CD4-positive, alpha-beta memory T cell (primary cell): ENCODE results near the gene PHYKPL. TPM values are rescaled to one million over a fixed set of nuclear protein-coding genes. Genes with fewer than 3 reads are reported as not detected.
A peak's percentile ranks its signal among the peaks of the same experiment; 100 is the strongest.

Source experiments
- CTCF ChIA-PET: fragments of 350-600 bp; sonication (Branson Sonifier 250); formaldehyde crosslinking; loops from one replicate; lab custom pipeline; 2021; ENCODE audit warnings: inconsistent platforms; ENCODE audit not compliant: partially characterized antibody; lab: Charles Lee
- POLR2A ChIA-PET: fragments of 350-600 bp; sonication (Branson Sonifier 250); formaldehyde crosslinking; loops from one replicate; lab custom pipeline; 2021; ENCODE audit not compliant: partially characterized antibody; lab: Charles Lee
- DNase-seq, 5 donors: peaks; one replicate each; pipeline versions ENCODE4 v3.0.0 to v3.0.0-alpha.2; 2020 to 2022; ENCODE audit warnings: mixed read lengths in 1 of 5
- H3K27ac ChIP-seq: one replicate; pipeline ENCODE4 v1.7.0; 2013; ENCODE audit warnings: low read depth, low read length
- H3K27me3 ChIP-seq: 2 replicates; pipeline ENCODE4 v1.7.0; 2013; ENCODE audit warnings: mild to moderate bottlenecking, low read length, moderate library complexity; ENCODE audit not compliant: insufficient read depth
- H3K36me3 ChIP-seq: 2 replicates; pipeline ENCODE4 v1.7.0; 2013; ENCODE audit warnings: mild to moderate bottlenecking, low read length, moderate library complexity; ENCODE audit not compliant: insufficient read depth
- H3K4me1 ChIP-seq: 2 replicates; pipeline ENCODE4 v1.7.0; 2013; ENCODE audit warnings: mild to moderate bottlenecking, low read length, moderate library complexity; ENCODE audit not compliant: insufficient read depth
- H3K4me3 ChIP-seq, 2 donors: one replicate each; pipeline ENCODE4 v1.7.0; 2013; ENCODE audit warnings: low read length in 2 of 2, mild to moderate bottlenecking in 1 of 2
- H3K9me3 ChIP-seq, 2 donors: one replicate each; pipeline ENCODE4 v1.7.0; 2013; ENCODE audit warnings: low read length in 2 of 2, control low read depth in 1 of 2; ENCODE audit not compliant: control insufficient read depth in 1 of 2
- H3K27ac Mint-ChIP-seq, 7 donors: one replicate each; pipeline ENCODE4 v1.8.0; 2020 to 2021; ENCODE audit warnings: mixed read lengths in 7 of 7, mild to moderate bottlenecking in 6 of 7, inconsistent platforms in 3 of 7, moderate library complexity in 3 of 7
- H3K27me3 Mint-ChIP-seq, 2 donors: one replicate each; pipeline ENCODE4 v1.8.0; 2020 to 2021; ENCODE audit warnings: mixed read lengths in 2 of 2
- H3K36me3 Mint-ChIP-seq, 2 donors: one replicate each; pipeline ENCODE4 v1.8.0; 2020 to 2021; ENCODE audit warnings: mixed read lengths in 2 of 2, inconsistent platforms in 1 of 2, mild to moderate bottlenecking in 1 of 2
- H3K4me1 Mint-ChIP-seq, 4 donors: one replicate each; pipeline ENCODE4 v1.8.0; 2020 to 2021; ENCODE audit warnings: mixed read lengths in 4 of 4, mild to moderate bottlenecking in 1 of 4
- H3K4me3 Mint-ChIP-seq, 8 donors: one replicate each; pipeline ENCODE4 v1.8.0; 2020 to 2021; ENCODE audit warnings: mixed read lengths in 8 of 8, mild to moderate bottlenecking in 7 of 8, moderate library complexity in 6 of 8, inconsistent platforms in 3 of 8
- H3K9me3 Mint-ChIP-seq, 8 donors: one replicate each; pipeline ENCODE4 v1.8.0; 2020 to 2021; ENCODE audit warnings: mixed read lengths in 8 of 8, mild to moderate bottlenecking in 5 of 8, inconsistent platforms in 3 of 8, moderate library complexity in 1 of 8
- intact Hi-C: fragments of 100-400 bp; cut with micrococcal nuclease; formaldehyde crosslinking; loops from one replicate; pipeline ENCODE4 v1.15.1; 2023
- polyA plus RNA-seq, 2 donors: library from polyadenylated mRNA; unstranded; fragments of 300-500 nt; fragmentation: Illumina TruSeq; gene quantifications; one replicate each; pipeline ENCODE4 v1.2.3, GENCODE V29; 2021
- total RNA-seq, 2 experiments: library from RNA; stranded (reverse); gene quantifications; one replicate each; pipeline ENCODE4 v1.2.3, GENCODE V29; 2021

Gene PHYKPL
- total and polyA plus RNA-seq, 4 experiments from 2014 or later = 38.7 to 251 (median 139) TPM

GRCh38 chr5:178204935-178205748, 27.5 kb downstream of the PHYKPL start:
- Mint-ChIP-seq H3K4me3 (peak overlapping the region; percentile 79 to 100 (median 94)), H3K27ac (peak overlapping the region; percentile 83 to 94 (median 88)), H3K27me3 (peaks cover 2% of the 10 kb centered on the region in 2 donors), H3K36me3 (peaks cover 22 to 51% of the 10 kb centered on the region in 2 donors), H3K4me1 (peaks cover 15 to 47% (median 29%) of the 10 kb centered on the region in 4 donors), H3K9me3 (peaks cover 0 to 5% (median 0%) of the 10 kb centered on the region in 8 donors)
- CTCF ChIA-PET = interaction anchor here (1.1 to 1.8 kb wide), 2 partner anchors 29 to 30 kb away, joined by 4 read pairs; no protein-coding TSS in a partner anchor
- peaks cover 36% of the 10 kb centered on the region for H3K36me3 ChIP-seq
- H3K9me3 ChIP-seq = no peaks in the 10 kb centered on the region
- H3K4me1 ChIP-seq = peaks cover 37% of the 10 kb centered on the region
- H3K4me3 ChIP-seq = peak overlapping the region; percentile 85 to 98
- H3K27ac ChIP-seq = peak overlapping the region; percentile 73
- POLR2A ChIA-PET = interaction anchor here (0.8 to 4.6 kb wide), 18 partner anchors 8 to 1418 kb away, joined by 3 to 72 read pairs (median 6); partner anchors contain the start of genes B4GALT7, CLK4, HNRNPH1 and N4BP3
- no peaks in the 10 kb centered on the region for H3K27me3 ChIP-seq
- DNase-seq = peak; percentile 58 to 75 (median 63)
- intact Hi-C loops = loop anchor here (1.0 kb wide), 2 partner anchors 27 to 52 kb away; partner anchors contain the start of genes NHP2 and PHYKPL

DNA sequence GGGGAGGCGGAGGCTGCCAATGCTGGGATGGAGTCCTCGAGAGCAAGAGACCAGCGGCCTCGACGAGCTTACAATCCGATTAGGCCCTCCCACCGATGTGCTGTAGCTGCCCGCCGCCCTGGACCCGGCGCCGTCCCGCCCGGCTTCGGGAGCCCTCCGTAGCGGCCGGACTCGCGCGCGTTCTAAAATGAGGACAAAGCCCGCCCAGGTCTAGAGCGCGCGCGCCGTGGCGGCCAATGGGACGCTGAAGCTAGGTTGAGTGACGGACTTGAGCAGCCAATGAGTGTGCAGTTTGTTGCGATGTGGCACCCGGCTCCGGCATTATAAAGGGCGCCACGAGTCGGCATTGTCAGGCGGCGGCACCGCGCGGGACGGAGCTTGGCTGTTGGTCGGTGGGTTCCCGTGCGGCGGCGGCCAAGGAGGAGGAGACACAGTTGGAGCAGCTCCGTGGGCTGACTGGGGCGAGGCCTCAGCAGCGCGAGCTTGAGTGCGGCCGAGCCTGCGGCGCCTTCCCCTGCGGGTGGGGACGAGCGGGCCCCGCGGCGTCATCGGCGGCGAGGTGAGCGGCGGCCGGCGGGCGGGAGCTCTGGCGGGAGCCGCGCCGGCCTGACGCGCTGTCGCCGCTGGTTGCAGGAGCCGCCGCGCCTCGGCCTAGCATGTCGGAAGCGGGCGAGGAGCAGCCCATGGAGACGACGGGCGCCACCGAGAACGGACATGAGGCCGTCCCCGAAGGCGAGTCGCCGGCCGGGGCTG, 28.2 kb downstream of the PHYKPL start, which contains the start of gene HNRNPAB:
HNRNPAB (plus strand) TSS at position 352 of the 753 bp plus-strand sequence; CDS start at position 657, 305 bp downstream.
- H3K9me3 Mint-ChIP-seq = peaks cover 0 to 5% (median 0%) of the 10 kb centered on the region in 8 donors
- H3K4me1 ChIP-seq = peaks cover 37% of the 10 kb centered on the region
- H3K4me3 Mint-ChIP-seq = peak within 1 kb of the TSS; percentile 97 to 100 (median 99)
- peaks cover 2% of the 10 kb centered on the region in 2 donors for H3K27me3 Mint-ChIP-seq
- peaks cover 18 to 43% of the 10 kb centered on the region in 2 donors for H3K36me3 Mint-ChIP-seq
- DNase-seq = peak; percentile 94 to 95 (median 95)
- CTCF ChIA-PET = interaction anchor here (1.1 kb wide), 1 partner anchor 30 kb away, joined by 4 read pairs; no protein-coding TSS in a partner anchor
- POLR2A ChIA-PET = interaction anchor here (0.7 to 4.6 kb wide), 17 partner anchors 9 to 1419 kb away, joined by 3 to 72 read pairs (median 6); partner anchors contain the start of genes B4GALT7, CLK4, HNRNPH1 and N4BP3
- H3K27ac ChIP-seq = peak within 1 kb of the TSS; percentile 73
- H3K9me3 ChIP-seq = no peaks in the 10 kb centered on the region
- peaks cover 29% of the 10 kb centered on the region for H3K36me3 ChIP-seq
- peak within 1 kb of the TSS; percentile 85 to 98 for H3K4me3 ChIP-seq
- peaks cover 15 to 46% (median 27%) of the 10 kb centered on the region in 4 donors for H3K4me1 Mint-ChIP-seq
- no peaks in the 10 kb centered on the region for H3K27me3 ChIP-seq
- intact Hi-C loops = loop anchor here (1.0 kb wide), 2 partner anchors 28 to 51 kb away; partner anchors contain the start of genes NHP2 and PHYKPL
- H3K27ac Mint-ChIP-seq = peak within 1 kb of the TSS; percentile 97 to 100 (median 99)

GRCh38 chr5:178203670-178204181, 28.9 kb downstream of the PHYKPL start:
- ChIA-PET POLR2A (interaction anchor here (0.7 to 4.6 kb wide), 16 partner anchors 10 to 1420 kb away, joined by 3 to 72 read pairs (median 6); partner anchors contain the start of genes B4GALT7, CLK4, HNRNPH1 and N4BP3), CTCF (interaction anchor here (1.1 kb wide), 1 partner anchor 31 kb away, joined by 4 read pairs; no protein-coding TSS in a partner anchor)
- H3K4me1 Mint-ChIP-seq = peaks cover 15 to 40% (median 23%) of the 10 kb centered on the region in 4 donors
- peaks cover 0 to 5% (median 0%) of the 10 kb centered on the region in 8 donors for H3K9me3 Mint-ChIP-seq
- peaks cover 22% of the 10 kb centered on the region for H3K36me3 ChIP-seq
- peak overlapping the region; percentile 97 to 100 (median 99) for H3K4me3 Mint-ChIP-seq
- peak overlapping the region; percentile 73 for H3K27ac ChIP-seq
- H3K27me3 ChIP-seq = no peaks in the 10 kb centered on the region
- no peaks in the 10 kb centered on the region for H3K9me3 ChIP-seq
- peak overlapping the region; percentile 57 to 98 for H3K4me3 ChIP-seq
- peak overlapping the region; percentile 60 to 100 (median 80) for H3K27ac Mint-ChIP-seq
- peaks cover 34% of the 10 kb centered on the region for H3K4me1 ChIP-seq
- peaks cover 2% of the 10 kb centered on the region in 2 donors for H3K27me3 Mint-ChIP-seq
- DNase-seq = no peak
- H3K36me3 Mint-ChIP-seq = peaks cover 12 to 36% of the 10 kb centered on the region in 2 donors
- intact Hi-C loops = loop anchor here (1.0 kb wide), 2 partner anchors 29 to 50 kb away; partner anchors contain the start of genes NHP2 and PHYKPL

- H3K9me3 ChIP-seq = no peaks in the 10 kb centered on the region
- Mint-ChIP-seq H3K27me3 (peaks cover 2% of the 10 kb centered on the region in 2 donors), H3K36me3 (peaks cover 8 to 25% of the 10 kb centered on the region in 2 donors), H3K4me1 (peaks cover 11 to 28% (median 16%) of the 10 kb centered on the region in 4 donors), H3K4me3 (peak overlapping the region; percentile 55 to 78 (median 64)), H3K9me3 (peaks cover 0 to 5% (median 0%) of the 10 kb centered on the region in 8 donors), H3K27ac (peak overlapping the region in 2 of 7 donors; percentile 15 to 57)
- intact Hi-C loops = no loop called here
- no peak overlapping the region for H3K27ac ChIP-seq
- no peak overlapping the region for H3K4me3 ChIP-seq
- H3K36me3 ChIP-seq = peaks cover 10% of the 10 kb centered on the region
- H3K27me3 ChIP-seq = no peaks in the 10 kb centered on the region
- ChIA-PET CTCF (no interaction called here), POLR2A (interaction anchor here (1.0 kb wide), 1 partner anchor 40 kb away, joined by 3 read pairs; no protein-coding TSS in a partner anchor)
- H3K4me1 ChIP-seq = peaks cover 22% of the 10 kb centered on the region
- DNase-seq = no peak
These were observed 30.1 kb downstream of the PHYKPL start for GRCh38 chr5:178202541-178202940.

- Mint-ChIP-seq H3K4me1 (peaks cover 8 to 22% (median 13%) of the 10 kb centered on the region in 4 donors), H3K36me3 (peaks cover 8 to 18% of the 10 kb centered on the region in 2 donors), H3K27me3 (peaks cover 2% of the 10 kb centered on the region in 2 donors), H3K4me3 (peak overlapping the region in 6 of 8 donors; percentile 11 to 59 (median 24)), H3K9me3 (peaks cover 0 to 5% (median 0%) of the 10 kb centered on the region in 8 donors), H3K27ac (peak overlapping the region in 1 of 7 donors; percentile 55)
- Histone ChIP-seq H3K27me3 (no peaks in the 10 kb centered on the region), H3K4me3 (no peak overlapping the region), H3K9me3 (no peaks in the 10 kb centered on the region), H3K4me1 (peaks cover 15% of the 10 kb centered on the region), H3K36me3 (peaks cover 4% of the 10 kb centered on the region), H3K27ac (no peak overlapping the region)
- intact Hi-C loops = no loop called here
- ChIA-PET CTCF (no interaction called here), POLR2A (interaction anchor here (1.2 kb wide), 1 partner anchor 48 kb away, joined by 3 read pairs; the partner anchor contains the start of gene NHP2)
- DNase-seq = no peak
These were observed 30.7 kb downstream of the PHYKPL start for GRCh38 chr5:178201927-178202235.

DNA sequence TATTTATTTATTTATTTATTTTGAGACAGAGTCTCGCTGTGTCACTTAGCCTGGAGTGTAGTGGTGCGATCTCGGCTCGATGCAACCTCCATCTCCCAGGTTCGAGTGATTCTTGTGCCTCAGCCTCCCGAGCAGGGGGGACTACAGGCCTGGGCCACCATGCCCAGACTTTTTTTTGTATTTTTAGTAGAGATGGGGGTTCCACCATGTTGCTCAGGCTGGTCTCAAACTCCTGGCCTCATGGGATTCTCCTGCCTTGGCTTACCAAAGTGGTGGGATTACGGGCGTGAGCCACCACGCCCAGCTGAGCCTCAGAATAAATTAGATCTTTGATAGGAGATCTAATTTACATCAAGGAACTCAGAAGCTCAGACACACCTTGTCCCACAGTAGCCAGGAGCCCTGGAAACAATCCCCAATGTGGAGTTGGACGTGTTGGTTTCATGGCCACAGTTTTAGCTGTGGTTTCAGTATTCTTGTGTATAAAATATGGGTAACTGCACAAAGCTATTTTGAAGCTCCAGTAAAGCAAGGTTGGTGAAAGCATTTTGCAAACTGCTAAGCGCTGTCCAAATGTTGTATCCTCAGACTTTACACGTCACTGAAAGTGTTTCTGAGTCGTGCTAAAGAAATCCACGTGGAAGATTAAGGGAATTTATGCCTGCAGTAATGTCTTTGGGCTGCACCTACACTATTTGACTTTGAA, 31.2 kb downstream of the PHYKPL start:
- H3K27ac Mint-ChIP-seq = peak overlapping the region in 1 of 7 donors; percentile 55
- DNase-seq = no peak
- Histone ChIP-seq H3K4me3 (no peak overlapping the region), H3K27ac (no peak overlapping the region), H3K27me3 (no peaks in the 10 kb centered on the region), H3K9me3 (no peaks in the 10 kb centered on the region), H3K4me1 (peaks cover 10% of the 10 kb centered on the region), H3K36me3 (no peaks in the 10 kb centered on the region)
- peak overlapping the region in 3 of 8 donors; percentile 15 to 59 (median 52) for H3K4me3 Mint-ChIP-seq
- peaks cover 2% of the 10 kb centered on the region in 2 donors for H3K27me3 Mint-ChIP-seq
- intact Hi-C loops = no loop called here
- peaks cover 8 to 14% of the 10 kb centered on the region in 2 donors for H3K36me3 Mint-ChIP-seq
- ChIA-PET POLR2A (interaction anchor here (1.2 kb wide), 1 partner anchor 48 kb away, joined by 3 read pairs; the partner anchor contains the start of gene NHP2), CTCF (no interaction called here)
- peaks cover 5 to 17% (median 9%) of the 10 kb centered on the region in 4 donors for H3K4me1 Mint-ChIP-seq
- peaks cover 0 to 5% (median 0%) of the 10 kb centered on the region in 8 donors for H3K9me3 Mint-ChIP-seq
